Cardiac fibroblast (primary cell): ENCODE measurements around the gene ELL2.
A peak's percentile ranks its signal among the peaks of the same experiment; 100 is the strongest.

Source experiments
- DNase-seq, 2 donors: peaks; one replicate each; pipeline versions ENCODE4 v3.0.0 to v3.0.0-alpha.2; 2010; ENCODE audit warnings: low read depth in 2 of 2
- H3K4me3 ChIP-seq, 2 donors: replicated peaks in 1 of 2; 1 replicate in 1 of 2; 2 replicates in 1 of 2; pipeline ENCODE4 v1.5.1; 2011; ENCODE audit warnings: low read depth in 2 of 2, low read length in 2 of 2, mild to moderate bottlenecking in 2 of 2, moderate library complexity in 1 of 2
- CTCF ChIP-seq: IDR thresholded peaks from one replicate; pipeline ENCODE4 v1.5.1; 2011; ENCODE audit warnings: low read depth, mild to moderate bottlenecking, low read length, inconsistent platforms

The ELL2 gene

DNA sequence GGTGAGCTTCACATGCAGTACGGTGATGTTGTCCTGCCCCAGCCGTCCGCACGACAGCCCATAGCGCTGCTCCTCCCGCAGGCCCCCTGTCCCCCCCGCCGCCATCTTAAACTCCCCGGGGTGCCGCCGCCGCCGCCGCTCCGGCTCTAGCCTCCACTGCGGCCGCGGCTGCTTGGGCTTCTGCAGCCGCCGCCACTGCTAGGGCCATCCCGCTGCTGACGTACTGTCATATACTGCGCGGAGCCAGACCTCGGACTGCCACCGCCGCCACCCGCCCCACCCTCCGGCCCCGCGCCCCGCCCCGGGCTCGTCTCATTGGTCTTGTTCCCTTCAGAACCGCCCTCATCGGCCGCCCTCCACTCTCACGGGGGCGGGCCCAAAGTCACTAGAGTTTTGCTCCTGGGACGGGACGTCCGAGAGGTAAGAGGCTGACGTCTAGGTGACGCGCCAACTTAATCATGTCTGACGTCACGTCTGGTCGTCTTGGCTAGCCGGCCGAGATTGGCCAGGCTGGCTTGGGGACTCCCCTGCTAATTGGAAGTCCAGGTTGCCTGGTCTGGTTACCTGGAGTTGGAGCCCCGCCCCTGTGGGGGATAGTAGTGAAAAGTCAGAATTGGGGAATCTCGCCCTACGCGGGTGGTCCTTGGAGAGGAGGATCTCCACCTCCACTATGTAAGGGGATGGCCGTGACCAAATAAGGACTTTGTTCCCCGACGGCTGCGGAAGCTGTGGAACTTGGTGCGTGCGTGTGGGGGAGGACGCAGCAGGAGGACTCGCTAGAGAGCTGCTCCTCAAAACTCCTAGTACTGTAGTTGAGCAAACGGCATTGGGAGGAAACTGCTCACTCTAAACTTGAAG, at the start of gene ELL2:
TSS of gene ELL2 (minus strand) at position 235 of the 858 bp plus-strand sequence. CDS start at position 105, 130 bp downstream.
- TF ChIP-seq CTCF, result no peak
- H3K4me3 ChIP-seq, result peak within 1 kb of the TSS; percentile 94 to 97
- peak; percentile 99 to 100 for DNase-seq

- DNase-seq, result no peak
- H3K4me3 ChIP-seq, result no peak overlapping the region
- TF ChIP-seq CTCF, result no peak
Measured at GRCh38 chr5:96008987-96009647, 47.5 kb upstream of the ELL2 start.

DNA sequence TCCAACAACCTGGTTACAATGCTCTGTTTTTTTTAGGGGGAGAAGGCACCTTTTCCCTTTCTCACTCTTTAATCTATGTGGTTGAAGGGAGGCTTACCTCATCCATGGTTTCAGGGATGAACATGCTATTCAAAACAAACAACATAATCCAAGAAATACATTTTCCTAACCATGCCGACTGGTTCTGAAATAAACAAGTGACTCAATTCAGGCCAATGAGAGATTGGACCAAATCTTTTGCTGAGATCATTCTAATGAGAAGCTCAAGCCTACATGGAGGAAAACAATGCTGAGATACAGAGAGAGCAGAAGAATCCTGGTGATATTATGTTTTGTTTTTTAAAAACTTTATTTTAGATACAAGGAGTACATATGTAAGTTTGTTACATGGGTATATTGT, 46.8 kb upstream of the ELL2 start:
- no peak for TF ChIP-seq CTCF
- no peak overlapping the region for H3K4me3 ChIP-seq
- no peak for DNase-seq

DNA sequence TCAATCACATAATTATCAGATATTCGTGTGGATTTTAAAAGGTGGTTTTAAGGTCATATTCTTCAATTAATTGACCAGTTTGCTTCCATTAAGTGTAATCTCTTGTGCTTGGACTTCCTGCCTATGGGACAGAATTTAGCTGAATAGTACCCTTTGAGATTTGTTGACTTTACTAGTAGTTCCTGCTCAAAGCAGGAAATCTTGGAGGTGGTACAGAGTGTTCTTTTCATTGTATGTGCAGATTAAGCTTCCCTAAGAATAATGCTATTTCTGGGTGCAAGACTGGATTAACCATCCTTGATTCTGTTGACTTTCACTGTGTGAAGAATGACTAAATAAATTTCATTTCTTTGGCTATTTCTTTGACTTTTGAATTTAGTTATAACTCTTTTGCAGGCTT, 45.4 kb upstream of the ELL2 start:
- TF ChIP-seq CTCF, result no peak
- DNase-seq, result no peak
- H3K4me3 ChIP-seq, result no peak overlapping the region

GRCh38 chr5:96006291-96006690, 44.6 kb upstream of the ELL2 start:
- no peak overlapping the region for H3K4me3 ChIP-seq
- TF ChIP-seq CTCF, result no peak
- no peak for DNase-seq

DNA sequence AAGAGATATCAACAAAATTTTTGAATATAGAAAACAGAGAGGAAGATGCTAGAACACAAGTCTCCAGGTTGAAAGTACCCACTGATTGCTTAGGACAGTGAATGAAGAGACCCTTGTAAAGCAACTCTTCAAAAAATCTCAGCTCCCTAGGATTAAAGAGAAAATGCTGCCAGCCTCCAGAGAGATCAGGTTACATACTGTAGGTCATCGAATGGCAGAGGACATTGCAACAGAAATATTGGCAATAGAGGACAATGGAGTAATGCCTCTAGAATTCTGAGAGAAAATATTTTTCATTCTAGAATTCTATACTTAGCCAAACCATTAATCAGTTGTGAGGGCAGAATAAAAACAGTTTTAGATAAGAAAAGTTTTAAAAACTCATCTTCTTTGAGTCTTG, 43.1 kb upstream of the ELL2 start:
- DNase-seq, result peak in 1 of 2 donors; percentile 23
- no peak overlapping the region for H3K4me3 ChIP-seq
- TF ChIP-seq CTCF, result no peak
